ENCODE data around the gene TCF15. TPM values are rescaled to one million over a fixed set of nuclear protein-coding genes. Genes with fewer than 3 reads are reported as not detected.
A peak's percentile ranks its signal among the peaks of the same experiment; 100 is the strongest.

Gene TCF15
- total RNA-seq, 1 donor from 2014 or later = not detected

- ATAC-seq = no peak
- no peak for DNase-seq (ENCODE audit: low spot score)
These were observed 52.0 kb downstream of the TCF15 start for GRCh38 chr20:558117-558516.

- DNase-seq (ENCODE audit: low spot score) (no peak), ATAC-seq (no peak)
These were observed 53.1 kb downstream of the TCF15 start for GRCh38 chr20:556984-557383.

GRCh38 chr20:555976-556385 lies 54.1 kb downstream of the TCF15 start:
- no peak for DNase-seq (ENCODE audit: low spot score)
- ATAC-seq = peak; percentile 41

Other genes with a start within 250 kb of the TCF15 start
- 18.3 TPM for gene TRIB3, start 229.5 kb downstream of the TCF15 start, total RNA-seq
- gene RBCK1, start 202.0 kb downstream of the TCF15 start, total RNA-seq = 73.9 TPM
- 12.6 TPM for gene TBC1D20, start 147.8 kb downstream of the TCF15 start, total RNA-seq
- gene CSNK2A1, start 66.5 kb downstream of the TCF15 start, total RNA-seq = 33.6 TPM
- gene SRXN1, start 42.9 kb upstream of the TCF15 start, total RNA-seq = 15.7 TPM
- not detected for gene SCRT2, start 65.5 kb upstream of the TCF15 start, total RNA-seq
- 0.18 TPM for gene SLC52A3, start 158.2 kb upstream of the TCF15 start, total RNA-seq
- 1.7 TPM for gene FAM110A, start 223.4 kb upstream of the TCF15 start, total RNA-seq